ENCODE measurements around the gene CBX8. TPM values are rescaled to one million over a fixed set of nuclear protein-coding genes. Genes with fewer than 3 reads are reported as not detected.

Gene CBX8
- total RNA-seq, 4 donors from 2014 or later, result 2.3 to 6.4 (median 3.1) TPM

DNA sequence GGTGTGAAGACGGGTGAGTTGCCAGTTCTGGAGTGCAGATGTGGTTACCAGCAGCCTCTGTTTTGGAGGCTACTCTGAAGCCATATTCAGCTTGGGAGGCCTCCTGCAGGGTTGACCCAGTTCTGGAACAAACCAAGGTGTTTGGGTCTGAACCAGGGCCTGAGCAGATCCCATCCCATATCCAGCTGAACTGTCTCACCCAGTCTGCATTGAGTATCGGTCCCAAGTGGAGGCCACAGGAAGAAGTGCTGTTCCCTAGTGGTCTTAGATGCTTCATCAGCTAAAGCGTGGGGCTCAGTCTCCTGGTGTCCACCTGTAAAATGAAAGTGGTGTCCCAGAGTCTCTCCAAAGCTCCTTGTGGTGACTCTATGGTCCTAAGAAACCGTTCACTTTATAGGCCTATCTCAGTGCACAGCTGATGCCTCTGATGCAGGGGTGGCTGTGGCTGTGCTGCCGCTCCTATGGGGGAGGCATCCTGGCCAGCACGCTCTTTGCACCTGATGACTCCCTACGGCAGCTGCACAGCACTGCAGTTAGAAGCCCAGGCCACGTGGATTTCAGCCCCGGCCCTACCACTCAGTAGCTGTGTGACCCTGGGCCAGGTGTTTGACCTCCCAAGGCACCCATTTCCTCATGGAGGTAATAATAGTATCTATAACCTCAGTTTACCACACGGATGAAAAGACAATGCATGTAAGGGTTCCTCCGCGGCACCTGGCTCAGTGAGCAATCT lies 21.3 kb upstream of the CBX8 start:
- Histone ChIP-seq H3K36me3 (no peaks in the 10 kb centered on the region), H3K4me1 (peaks cover 26% of the 10 kb centered on the region), H3K4me3 (no peak overlapping the region), H3K27me3 (peaks cover 60% of the 10 kb centered on the region), H3K9me3 (no peaks in the 10 kb centered on the region), H3K27ac (no peak overlapping the region)
- no peak for DNase-seq (ENCODE audit: low spot score in 2 of 2)
- 87% methylated on average over 9 of the region's 12 CpGs for WGBS
- TF ChIP-seq, protein P1, sequence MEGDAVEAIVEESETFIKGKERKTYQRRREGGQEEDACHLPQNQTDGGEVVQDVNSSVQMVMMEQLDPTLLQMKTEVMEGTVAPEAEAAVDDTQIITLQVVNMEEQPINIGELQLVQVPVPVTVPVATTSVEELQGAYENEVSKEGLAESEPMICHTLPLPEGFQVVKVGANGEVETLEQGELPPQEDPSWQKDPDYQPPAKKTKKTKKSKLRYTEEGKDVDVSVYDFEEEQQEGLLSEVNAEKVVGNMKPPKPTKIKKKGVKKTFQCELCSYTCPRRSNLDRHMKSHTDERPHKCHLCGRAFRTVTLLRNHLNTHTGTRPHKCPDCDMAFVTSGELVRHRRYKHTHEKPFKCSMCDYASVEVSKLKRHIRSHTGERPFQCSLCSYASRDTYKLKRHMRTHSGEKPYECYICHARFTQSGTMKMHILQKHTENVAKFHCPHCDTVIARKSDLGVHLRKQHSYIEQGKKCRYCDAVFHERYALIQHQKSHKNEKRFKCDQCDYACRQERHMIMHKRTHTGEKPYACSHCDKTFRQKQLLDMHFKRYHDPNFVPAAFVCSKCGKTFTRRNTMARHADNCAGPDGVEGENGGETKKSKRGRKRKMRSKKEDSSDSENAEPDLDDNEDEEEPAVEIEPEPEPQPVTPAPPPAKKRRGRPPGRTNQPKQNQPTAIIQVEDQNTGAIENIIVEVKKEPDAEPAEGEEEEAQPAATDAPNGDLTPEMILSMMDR (IDR thresholded peaks at IDR 0.05), result no peak
- TF ChIP-seq POLR2A (IDR thresholded peaks at IDR 0.05) (no peak), POLR2AphosphoS5 (IDR thresholded peaks at IDR 0.05) (no peak), EP300 (IDR thresholded peaks at IDR 0.05) (no peak)

DNA sequence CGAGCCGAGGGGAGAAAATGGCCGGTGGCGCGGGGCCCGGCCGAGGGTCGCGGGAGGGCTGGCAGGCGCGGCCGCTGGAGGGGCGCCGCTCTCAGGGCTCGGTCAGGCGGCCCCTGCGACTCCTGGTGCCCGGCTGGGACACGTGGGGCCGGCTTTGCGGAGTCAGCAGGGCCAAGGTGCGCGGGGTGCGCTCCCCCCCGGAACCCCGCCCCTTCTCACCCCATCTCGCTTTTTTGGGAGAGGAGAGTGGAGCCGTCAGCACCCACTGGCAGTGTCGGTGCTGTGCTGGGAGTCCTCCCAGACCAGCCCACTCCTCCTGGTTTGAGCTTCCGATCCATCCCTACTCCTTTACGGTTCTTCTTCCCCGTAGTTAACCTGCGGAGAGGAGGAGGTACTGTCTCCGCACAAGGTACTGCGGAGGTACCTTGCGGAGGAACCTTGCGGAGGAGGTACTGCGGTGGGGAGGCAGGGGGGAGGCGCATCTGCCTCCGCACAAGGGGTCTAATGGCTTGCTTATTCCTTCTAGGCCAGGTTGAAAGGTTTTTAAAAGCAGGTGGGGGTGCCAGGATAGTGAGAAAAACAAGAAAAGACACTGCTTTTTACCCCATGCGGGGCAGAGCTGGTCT lies 19.1 kb upstream of the CBX8 start:
- Histone ChIP-seq H3K27me3 (peaks cover 82% of the 10 kb centered on the region), H3K27ac (no peak overlapping the region), H3K36me3 (no peaks in the 10 kb centered on the region), H3K9me3 (no peaks in the 10 kb centered on the region), H3K4me3 (peak overlapping the region; percentile 40), H3K4me1 (peaks cover 49% of the 10 kb centered on the region)
- TF ChIP-seq POLR2A (IDR thresholded peaks at IDR 0.05), result no peak
- no peak for TF ChIP-seq EP300 (IDR thresholded peaks at IDR 0.05)
- no peak for TF ChIP-seq POLR2AphosphoS5 (IDR thresholded peaks at IDR 0.05)
- TF ChIP-seq, protein P1 (IDR thresholded peaks at IDR 0.05), result no peak
- 59% methylated on average over 20 of the region's 41 CpGs for WGBS
- DNase-seq (ENCODE audit: low spot score in 2 of 2), result no peak

DNA sequence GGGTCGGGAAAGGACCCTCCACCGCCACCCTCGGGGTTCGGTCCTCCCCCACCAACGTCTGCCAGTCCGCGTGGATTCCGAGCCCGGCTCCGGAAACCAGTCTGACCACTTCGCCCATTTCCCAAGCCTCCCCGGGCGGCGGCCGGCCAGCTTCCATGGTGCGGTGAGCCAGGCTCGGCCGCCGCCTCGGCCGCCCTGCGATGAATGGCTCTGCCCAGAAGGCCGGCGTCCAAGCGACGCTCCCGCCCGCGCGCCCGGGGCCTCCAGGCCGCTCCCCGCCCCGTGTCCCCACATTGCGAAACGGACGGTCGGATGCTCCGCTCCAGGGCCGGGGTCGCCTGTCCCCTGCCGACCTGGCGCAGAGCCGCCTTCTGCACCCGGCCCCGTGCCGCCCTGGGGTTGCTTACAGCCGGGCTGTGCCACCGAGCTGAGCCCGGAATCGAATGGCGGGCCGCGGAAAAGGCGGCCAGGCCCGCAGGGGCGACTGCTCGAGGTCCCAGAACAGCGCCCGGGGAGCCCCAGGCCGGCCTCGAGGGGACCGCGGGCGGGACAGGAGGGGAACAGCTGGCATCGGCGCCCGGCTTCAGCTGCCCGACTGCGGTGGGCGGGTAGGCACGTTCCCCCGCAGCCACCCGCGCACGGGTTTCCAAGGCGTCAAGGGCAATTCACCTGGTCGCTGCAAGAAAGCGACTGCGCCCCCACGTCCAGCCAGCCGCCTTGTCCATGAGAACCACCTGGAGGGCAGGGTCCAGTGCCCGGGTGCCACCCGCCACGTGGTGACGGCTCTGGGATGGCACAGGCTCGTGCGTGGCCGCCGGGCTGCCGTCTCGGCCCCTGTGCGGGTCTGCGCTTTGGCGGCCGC lies 18.3 kb upstream of the CBX8 start:
- WGBS, result no CpG with 5 or more reads among the region's 96 CpGs
- H3K27me3 ChIP-seq, result peaks cover 89% of the 10 kb centered on the region
- H3K9me3 ChIP-seq, result no peaks in the 10 kb centered on the region
- H3K4me1 ChIP-seq, result peaks cover 55% of the 10 kb centered on the region
- peak in 1 of 2 donors; percentile 74 for DNase-seq (ENCODE audit: low spot score in 2 of 2)
- TF ChIP-seq POLR2AphosphoS5 (IDR thresholded peaks at IDR 0.05) (no peak), EP300 (IDR thresholded peaks at IDR 0.05) (no peak), POLR2A (IDR thresholded peaks at IDR 0.05) (no peak)
- TF ChIP-seq, protein P1 (IDR thresholded peaks at IDR 0.05), result no peak
- no peak overlapping the region for H3K27ac ChIP-seq
- peak overlapping the region; percentile 40 for H3K4me3 ChIP-seq
- no peaks in the 10 kb centered on the region for H3K36me3 ChIP-seq

DNA sequence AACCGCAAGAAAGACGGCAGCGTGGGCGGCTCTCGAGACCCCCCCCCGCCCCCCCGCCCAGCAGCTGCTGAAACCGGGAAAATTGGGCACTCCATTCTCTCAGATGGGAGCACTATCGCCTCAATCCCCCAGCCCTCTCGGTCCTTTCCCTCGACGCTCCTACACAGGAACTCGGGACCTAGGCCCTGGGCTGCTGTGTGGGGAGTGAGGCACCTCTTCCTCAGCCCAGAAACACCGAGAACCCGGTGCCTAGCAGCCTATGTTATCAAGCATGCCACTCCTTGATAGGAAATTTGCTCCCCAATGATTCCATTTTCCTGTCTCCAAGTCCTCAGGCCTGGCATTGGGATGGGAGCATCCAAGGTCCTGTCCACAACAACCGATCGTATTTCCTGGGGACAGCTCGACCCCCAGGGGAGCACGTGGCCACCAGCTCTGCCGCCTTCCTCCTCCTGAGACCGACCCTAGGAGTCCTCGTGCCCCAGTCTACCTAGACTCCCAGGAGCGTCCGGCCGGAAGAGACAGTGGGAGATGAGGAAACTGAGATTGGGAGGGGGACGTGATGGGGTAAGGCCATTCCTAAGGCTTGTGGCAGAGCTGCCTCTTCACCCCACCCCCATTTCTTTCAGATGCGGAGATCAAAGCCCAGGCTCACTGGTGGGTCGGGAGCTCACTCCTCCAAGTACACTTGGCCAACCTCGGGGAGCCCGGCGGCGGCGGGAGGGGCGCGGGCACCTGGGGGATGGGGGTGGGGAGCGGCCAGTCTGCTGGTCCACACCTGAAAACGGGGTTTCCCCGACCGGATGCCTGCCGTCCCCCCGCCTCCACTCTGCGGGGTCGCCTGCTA lies 17.5 kb upstream of the CBX8 start:
- 13% methylated on average over 18 of the region's 43 CpGs for WGBS
- Histone ChIP-seq H3K4me1 (peaks cover 64% of the 10 kb centered on the region), H3K27ac (no peak overlapping the region), H3K9me3 (no peaks in the 10 kb centered on the region), H3K4me3 (peak overlapping the region; percentile 40), H3K27me3 (peaks cover 96% of the 10 kb centered on the region), H3K36me3 (no peaks in the 10 kb centered on the region)
- DNase-seq (ENCODE audit: low spot score in 2 of 2), result no peak
- TF ChIP-seq EP300 (IDR thresholded peaks at IDR 0.05), result no peak
- TF ChIP-seq POLR2AphosphoS5 (IDR thresholded peaks at IDR 0.05), result no peak
- TF ChIP-seq, protein P1 (IDR thresholded peaks at IDR 0.05), result no peak
- TF ChIP-seq POLR2A (IDR thresholded peaks at IDR 0.05), result no peak
